HT-29 (cell line): ENCODE results near the gene HBG2. TPM values are rescaled to one million over a fixed set of nuclear protein-coding genes. Genes with fewer than 3 reads are reported as not detected.
"Not testable (repeated sequence)": the region's sequence is repeated elsewhere in the genome, so short reads cannot be mapped to it uniquely, and the experiment has no call there.

Source experiments
- DNase-seq: peaks from one replicate; pipeline ENCODE4 v3.0.0-alpha.2; 2015; ENCODE audit warnings: low spot score
- total RNA-seq: library from RNA; depleted of rRNA; stranded (reverse); fragments of >200 nt; shearing (Covaris generic); gene quantifications from 2 replicates; pipeline ENCODE4 v1.2.3, GENCODE V29; 2014

HBG2 gene
- total RNA-seq, 1 experiment from 2014 or later = not detected

DNA sequence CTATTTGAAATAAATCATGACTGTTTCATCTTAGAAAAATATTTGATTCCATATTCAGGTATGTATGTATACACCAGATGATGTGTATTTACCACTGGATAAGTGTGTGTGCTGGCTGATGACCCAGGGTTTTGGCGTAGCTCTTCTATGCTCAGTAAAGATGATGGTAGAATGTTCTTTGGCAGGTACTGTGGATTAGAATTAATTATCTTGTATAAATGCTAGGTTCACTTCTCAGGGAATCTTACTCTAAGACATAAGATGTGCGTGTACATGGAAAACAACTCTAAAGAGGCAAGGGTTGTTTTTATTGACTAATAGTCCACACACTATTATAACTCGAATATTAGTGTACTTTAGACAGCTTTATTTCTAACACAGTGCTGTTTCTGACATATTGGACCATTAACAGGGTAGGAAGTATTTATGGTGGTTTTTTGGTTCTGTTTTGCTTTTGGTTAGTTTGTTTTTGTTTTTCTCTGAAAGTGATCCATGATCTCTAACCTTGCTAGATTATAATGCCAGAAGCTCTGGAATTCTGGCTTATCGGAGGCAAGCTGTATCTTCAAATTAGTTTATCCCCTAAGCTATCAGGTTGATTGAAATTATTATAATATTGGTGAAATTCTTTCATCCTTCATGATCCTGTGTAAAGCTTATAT, 3.9 kb downstream of the HBG2 start:
- DNase-seq = no peak

DNA sequence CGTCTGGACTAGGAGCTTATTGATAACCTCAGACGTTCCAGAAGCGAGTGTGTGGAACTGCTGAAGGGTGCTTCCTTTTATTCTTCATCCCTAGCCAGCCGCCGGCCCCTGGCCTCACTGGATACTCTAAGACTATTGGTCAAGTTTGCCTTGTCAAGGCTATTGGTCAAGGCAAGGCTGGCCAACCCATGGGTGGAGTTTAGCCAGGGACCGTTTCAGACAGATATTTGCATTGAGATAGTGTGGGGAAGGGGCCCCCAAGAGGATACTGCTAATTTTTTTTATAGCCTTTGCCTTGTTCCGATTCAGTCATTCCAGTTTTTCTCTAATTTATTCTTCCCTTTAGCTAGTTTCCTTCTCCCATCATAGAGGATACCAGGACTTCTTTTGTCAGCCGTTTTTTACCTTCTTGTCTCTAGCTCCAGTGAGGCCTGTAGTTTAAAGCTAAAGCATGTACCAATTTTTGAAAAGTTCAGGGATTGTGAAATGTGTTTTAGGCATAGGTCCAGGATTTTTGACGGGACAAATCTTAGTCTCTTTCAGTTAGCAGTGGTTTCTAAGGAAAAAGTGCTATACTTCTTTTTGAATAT, 4.7 kb downstream of the HBG2 start, which contains the start of gene HBG1:
Gene HBG1, minus strand, starts transcription at position 51 of the 590 bp plus-strand sequence. CDS start 53 bp downstream, outside the sequence.
- DNase-seq = not testable (repeated sequence)

DNA sequence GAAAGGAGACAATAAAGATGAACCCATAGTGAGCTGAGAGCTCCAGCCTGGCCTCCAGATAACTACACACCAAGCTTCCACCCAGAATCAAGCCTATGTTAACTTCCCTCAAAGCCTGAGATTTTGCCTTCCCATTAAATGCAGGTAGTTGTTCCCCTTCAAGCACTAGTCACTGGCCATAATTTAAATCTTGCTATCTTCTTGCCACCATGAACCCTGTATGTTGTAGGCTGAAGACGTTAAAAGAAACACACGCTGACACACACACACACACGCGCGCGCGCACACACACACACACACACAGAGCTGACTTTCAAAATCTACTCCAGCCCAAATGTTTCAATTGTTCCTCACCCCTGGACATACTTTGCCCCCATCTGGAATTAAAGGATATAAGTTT, 6.1 kb downstream of the HBG2 start:
- not testable (repeated sequence) for DNase-seq

DNA sequence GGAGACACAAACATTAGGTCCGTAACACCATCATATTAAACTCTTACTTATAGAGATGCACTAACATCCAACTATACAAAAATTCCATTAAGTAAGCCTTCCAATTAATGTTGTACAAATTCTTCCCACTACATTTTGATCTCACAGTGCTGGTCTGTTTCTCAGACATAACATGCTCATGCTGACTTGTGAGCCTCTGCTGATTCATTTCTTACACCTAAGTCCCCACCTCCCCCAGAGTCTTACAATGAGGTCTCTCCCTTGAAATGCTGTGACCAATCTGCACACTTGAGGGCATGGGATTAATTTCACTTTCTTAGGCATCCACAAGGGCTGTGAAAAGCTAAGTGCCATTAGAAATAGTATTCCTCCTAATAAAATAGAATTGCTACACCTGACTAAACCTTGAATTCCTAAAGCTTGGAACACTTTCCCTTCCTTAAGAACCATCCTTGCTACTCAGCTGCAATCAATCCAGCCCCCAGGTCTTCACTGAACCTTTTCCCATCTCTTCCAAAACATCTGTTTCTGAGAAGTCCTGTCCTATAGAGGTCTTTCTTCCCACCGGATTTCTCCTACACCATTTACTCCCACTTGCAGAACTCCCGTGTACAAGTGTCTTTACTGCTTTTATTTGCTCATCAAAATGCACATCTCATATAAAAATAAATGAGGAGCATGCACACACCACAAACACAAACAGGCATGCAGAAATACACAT, 6.9 kb downstream of the HBG2 start:
- no peak for DNase-seq

DNA sequence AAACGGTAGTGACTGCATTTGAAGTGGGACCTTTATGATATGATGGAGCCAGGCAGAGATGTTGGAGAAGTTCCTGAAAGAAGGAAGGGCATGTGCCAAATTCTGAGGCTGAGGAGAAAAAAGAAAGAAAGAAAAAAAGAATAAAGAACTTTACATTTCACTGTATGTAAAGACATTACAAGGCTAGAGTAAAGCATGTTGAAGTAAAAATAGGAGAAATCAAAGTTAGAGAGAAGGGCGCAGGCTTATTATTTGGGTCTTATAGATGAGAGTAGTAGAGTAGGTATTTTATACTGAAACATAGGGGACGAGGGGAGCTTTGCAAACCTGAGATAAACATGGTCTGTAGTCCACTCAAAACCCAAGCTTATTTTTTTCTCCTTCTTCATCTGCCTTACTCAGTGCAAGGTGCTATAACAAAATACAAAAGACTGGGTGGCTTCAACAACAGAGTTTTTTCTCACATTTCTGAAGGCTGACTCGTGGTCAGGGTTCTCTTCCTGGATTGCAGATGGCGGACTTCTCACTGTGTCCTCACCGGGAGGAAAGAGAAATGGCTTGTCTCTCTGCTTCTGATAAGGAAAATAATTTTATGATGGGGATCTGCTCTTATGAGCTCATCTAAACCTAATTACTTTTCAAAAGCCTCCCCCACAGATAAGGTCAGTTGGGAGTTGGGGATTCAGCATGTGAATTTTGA, 7.7 kb downstream of the HBG2 start:
- DNase-seq = no peak

DNA sequence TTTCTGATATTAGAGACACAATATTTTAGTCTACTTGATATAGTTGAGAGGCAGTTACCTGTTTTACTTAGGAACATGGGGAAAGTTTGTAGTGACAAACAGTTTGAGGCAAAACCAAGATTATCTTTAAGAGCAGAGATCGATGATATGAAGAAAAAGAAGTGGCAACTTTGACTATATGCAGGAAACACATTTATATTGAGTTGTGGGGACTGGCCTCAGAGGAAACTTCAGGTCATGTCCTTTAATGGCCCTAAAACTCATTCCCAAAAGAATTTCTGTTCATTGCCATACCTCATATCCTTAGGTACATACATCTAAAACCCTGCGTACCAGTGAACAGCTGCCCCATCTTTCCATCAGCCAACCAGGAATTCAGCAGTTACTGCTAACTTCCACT, 9.4 kb downstream of the HBG2 start:
- DNase-seq = no peak

DNA sequence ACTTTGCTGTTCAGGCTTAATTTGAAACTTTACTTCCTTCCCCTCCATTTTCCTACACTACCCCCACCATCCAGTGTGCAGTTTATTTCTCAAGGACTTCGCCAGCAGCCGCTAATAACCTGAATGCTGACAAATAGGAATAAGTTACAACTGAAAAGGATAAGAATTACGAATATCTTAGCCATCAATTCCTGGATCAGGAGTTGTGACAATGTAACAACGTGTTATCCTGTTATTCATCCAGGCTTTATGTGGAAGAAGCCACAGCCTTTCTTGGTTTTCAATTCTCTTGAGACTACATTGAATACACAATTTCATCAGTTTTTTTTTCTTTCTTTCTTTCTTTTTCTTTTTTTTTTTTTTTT, 10.8 kb downstream of the HBG2 start:
- no peak for DNase-seq

DNA sequence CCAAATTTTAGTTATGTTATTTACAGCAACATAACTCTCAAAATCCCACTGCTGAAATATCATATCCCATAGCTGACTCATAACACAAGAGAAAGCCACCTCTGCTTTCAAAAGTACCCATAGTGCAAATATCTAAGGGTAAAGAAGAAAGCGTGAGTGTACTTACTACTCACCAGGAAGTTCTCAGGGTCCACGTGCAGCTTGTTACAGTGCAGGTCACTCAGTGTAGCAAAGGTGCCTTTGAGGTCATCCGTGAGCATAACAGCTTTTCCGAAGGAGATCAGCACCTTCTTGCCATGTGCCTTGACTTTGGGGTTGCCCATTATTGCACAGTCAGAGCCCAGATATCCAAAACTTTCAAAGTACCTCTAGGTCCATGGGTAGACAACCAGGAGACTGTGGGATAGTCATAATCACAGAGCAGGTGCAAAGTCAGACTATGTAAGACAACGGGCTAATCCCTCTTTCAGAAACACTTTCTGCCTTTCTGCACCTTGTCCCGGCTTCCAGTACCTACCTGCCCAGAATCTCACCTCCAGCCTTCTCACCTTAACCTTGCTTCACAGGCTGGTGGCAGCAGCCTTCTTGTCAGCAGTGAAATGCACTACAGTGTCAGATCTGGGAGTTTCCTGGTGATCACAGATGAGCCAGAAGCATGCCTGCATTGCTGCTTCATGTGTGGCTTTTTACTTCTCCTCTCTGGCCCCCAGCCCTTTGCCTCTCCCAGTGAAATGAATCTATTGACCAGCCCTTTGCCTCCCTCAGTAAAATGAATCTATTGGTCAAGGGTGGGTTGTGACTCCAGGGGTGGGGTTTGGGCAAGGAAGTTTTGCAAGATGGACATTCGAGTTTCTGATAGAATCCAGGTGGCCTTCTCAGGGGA, 11.4 kb downstream of the HBG2 start:
- DNase-seq = no peak

DNA sequence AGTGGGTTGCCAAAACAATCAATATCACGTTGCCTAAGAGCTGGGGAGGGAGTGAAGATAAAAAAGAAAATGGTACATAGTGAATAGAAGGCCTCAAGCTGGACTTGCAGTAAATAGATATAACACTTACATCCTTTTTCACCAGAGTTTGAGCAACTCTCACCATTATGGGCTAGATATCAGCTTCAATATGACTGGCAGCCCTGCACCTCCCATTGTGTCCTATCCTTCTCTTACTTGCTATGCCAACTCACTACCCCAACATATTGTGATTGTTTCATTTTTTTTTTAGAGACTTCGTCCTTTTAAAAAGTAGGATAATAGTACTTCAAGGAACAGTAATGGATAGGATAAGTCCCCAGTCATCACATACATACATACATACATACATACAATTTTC, 12.4 kb downstream of the HBG2 start:
- no peak for DNase-seq

DNA sequence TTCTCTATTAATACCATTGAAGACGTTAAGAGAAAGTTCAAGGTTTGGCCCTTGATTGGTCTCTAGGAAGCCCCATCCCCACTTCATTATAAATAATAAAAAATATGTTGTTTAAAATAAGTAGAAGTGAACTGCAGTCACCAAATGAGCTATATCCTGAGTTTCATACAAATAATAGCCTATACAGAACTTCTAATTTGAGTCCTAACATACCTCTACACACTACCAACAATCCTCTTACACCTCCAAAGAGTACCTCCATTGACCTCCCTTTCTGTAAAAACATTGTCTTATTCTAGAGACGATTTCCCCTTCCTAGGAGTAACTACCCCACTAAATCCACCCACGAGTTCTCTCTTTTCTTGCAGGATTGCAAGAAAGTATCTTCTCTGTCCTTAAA, 13.1 kb downstream of the HBG2 start:
- no peak for DNase-seq

DNA sequence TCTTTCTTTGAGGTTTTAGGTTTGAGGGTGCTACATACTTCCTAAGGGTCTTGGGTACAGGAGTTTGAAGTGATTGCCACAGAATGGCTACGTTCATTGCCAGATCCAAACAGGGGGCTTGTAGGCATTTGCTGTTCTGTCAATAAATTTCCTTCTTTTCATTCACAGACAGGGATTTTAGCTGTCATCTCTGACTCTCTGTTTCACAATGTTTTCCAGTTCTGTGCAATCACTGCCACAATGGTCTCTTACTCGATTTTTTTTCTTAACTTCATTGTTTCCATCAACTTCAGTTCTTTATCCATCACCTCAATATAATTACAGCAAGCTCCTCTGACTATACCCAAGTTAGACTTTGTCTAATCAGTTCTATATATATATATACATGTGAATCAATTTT, 14.1 kb downstream of the HBG2 start:
- DNase-seq = no peak

DNA sequence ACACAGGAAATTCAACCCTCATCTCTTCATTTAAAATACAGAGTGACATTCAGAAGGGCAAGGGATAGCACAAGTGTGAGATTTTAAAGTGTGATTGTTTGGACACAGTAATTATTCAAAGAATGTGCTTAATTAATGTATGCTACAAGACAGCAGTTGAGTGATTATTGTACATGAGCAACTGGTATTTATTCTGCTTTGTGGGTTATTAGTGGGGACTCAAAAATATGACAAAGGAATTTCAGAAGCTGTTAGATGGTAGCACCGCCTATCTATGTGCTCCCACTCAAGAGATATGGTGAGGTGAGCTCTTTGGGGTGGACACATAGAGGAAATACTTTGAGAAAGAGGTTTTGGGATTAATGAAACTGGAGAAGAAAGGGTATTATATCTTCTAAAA, 14.5 kb downstream of the HBG2 start:
- no peak for DNase-seq

DNA sequence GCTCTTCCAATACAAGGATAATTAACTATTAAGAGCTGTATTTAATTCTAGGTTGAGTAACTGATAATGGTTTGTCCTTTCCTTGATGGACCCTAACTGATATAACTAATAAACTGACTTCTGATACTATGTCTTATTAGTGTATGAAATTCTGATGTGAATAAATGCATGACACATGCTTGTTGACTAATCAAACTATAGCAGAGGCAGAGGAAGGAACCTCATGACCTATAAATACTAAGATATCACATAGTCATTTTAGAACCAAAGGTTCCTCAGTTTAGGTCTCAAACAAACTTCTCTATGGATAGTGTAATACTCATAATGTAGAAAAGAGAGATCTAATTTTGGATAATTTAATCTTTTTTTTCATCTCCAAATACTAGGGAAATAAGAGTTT, 15.5 kb downstream of the HBG2 start:
- DNase-seq = no peak

DNA sequence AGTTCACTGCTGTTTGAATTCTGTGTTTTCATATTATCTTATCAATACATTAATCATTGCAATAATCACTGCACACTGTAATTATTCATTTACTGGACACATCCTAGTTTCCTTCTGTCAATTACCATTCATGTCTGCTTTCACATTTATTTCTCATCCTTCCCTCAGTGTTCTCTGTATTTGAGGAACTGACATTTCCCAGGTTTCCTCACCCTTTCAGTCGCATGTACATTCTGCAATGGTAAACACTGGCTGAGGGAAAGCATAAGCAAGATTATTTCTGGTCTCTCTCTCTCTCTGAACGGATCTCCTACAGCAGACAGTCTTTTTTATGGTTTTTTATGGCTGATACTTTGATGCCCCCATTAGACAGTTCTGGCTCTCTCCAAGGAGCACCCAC, 16.1 kb downstream of the HBG2 start:
- no peak for DNase-seq

DNA sequence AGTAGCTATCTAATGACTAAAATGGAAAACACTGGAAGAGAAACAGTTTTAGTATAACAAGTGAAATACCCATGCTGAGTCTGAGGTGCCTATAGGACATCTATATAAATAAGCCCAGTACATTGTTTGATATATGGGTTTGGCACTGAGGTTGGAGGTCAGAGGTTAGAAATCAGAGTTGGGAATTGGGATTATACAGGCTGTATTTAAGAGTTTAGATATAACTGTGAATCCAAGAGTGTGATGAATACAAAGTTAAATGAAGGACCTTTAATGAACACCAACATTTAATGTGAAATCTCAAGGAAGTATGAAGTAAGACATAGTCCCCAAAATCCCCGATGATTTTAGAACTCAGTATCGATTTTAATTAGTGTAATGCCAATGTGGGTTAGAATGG, 17.2 kb downstream of the HBG2 start:
- DNase-seq = no peak

DNA sequence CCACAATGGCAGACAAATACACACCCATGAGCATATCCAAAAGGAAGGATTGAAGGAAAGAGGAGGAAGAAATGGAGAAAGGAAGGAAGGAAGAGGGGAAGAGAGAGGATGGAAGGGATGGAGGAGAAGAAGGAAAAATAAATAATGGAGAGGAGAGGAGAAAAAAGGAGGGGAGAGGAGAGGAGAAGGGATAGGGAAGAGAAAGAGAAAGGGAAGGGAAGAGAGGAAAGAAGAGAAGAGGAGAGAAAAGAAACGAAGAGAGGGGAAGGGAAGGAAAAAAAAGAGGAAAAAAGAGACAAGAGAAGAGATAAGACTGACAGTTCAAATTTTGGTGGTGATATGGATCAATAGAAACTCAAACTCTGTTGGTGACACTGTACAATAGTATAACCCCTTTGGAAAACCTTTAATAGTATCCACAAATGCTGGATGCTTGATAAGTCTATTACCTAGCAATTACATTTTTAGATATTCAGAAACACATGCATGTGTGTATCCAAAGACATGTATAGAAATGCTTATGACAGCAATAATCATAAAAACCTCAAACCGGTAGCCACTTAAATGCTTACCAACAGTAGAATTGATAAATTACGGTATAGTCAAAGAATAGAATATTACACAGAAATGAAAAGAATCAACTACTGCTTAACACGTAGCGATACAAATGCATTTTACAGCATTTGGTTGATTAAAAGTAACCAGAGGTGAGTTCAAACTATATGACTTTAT, 19.1 kb downstream of the HBG2 start:
- DNase-seq = no peak

DNA sequence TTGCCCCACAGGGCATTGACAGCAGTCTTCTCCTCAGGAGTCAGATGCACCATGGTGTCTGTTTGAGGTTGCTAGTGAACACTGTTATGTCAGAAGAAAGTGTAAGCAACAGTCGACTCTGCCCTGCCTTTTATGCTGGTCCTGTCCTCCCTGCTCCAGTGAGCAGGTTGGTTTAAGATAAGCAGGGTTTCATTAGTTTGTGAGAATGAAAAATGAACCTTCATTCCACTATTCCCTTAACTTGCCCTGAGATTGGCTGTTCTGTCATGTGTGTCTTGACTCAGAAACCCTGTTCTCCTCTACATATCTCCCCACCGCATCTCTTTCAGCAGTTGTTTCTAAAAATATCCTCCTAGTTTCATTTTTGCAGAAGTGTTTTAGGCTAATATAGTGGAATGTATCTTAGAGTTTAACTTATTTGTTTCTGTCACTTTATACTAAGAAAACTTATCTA, 20.2 kb downstream of the HBG2 start, which contains the start of gene HBD:
Gene HBD, minus strand, starts transcription at position 103 of the 454 bp plus-strand sequence. Its CDS starts 50 bp downstream, at position 53.
- no peak for DNase-seq

DNA sequence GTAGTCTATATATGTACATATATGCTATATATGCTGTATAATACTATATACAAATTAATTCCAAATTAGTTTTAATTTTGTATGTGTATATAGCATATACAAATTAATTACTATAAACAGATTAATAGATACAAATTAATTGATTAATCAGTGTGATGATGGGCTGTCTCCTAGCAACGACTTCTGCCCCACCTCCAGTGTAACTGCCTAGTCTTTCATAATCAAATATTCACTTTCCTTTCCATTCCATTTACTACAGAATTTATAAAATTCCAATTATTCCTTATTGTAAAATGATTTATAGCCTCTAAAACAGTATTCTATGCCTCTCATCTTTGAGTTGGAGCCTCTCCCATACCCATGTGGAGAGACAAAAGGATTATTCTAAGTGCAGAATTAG, 21.3 kb downstream of the HBG2 start:
- DNase-seq = no peak

DNA sequence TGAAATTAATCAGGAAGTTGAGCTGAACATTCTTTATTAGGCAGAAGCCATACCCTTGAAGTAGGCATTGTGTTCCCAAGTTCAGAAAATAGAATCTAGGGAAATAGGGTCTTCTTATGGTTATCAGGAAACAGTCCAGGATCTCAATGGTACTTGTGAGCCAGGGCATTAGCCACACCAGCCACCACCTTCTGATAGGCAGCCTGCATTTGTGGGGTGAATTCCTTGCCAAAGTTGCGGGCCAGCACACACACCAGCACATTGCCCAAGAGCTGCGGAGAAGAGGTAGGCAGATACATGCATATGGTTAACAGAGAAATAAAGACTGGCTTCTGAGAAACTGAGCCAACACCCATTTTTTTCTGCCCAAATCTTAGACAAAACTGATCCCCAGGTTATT, 21.8 kb downstream of the HBG2 start:
- no peak for DNase-seq

DNA sequence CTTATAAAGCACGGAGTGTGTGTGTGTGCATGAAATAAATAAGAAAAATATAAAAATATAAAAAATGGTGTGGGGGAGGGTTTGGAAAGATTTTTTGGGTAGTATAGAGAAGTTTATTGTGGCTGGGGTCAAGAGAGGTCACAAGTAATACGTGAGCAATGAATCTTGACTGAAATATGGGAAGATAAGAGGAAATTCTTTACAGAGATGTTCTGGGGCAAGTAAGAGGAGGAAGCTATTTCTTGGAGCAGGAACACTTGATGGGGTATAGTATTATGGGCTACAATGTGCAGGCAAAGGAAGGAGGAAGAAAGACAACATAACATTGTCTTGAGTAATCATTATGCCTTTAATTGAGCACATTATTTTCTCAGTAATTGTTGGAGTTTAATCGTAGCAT, 22.4 kb downstream of the HBG2 start:
- no peak for DNase-seq

DNA sequence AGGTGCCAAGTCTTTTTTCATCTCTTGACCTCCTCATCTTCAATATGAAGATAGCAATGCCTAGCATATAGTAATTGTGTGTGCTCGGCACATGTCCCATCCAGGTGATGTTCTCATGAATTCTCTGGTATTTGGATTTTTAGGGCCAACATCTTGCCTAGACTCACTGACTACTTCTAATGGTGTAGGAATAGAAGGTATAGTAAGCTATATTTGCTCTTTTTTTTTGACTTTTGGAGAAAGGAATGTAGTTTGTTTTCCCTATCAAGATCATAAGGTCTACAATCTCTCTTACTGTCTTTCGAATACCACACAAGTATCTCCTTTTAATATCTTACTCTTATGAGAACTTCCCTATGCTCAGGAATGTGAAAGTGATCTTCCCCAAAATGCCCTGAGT, 23.5 kb downstream of the HBG2 start:
- DNase-seq = no peak
